Activated naive CD4-positive, alpha-beta T cell (primary cell): ENCODE measurements around the gene EFCAB6.

Source experiments
- DNase-seq, 4 experiments: peaks; one replicate each; lab custom pipeline; 2025; lab: John Stamatoyannopoulos, UW

The EFCAB6 gene

GRCh38 chr22:43479301-43479950 is 332.7 kb downstream of the EFCAB6 start:
- no peak for DNase-seq
